KOPT-K1 (cell line): ENCODE data around the gene RAB5A.
"Not testable (repeated sequence)": the region's sequence is repeated elsewhere in the genome, so short reads cannot be mapped to it uniquely, and the experiment has no call there.

Source experiments
- H3K27ac ChIP-seq: fragments of 200-600 bp; sonication (generic); 2 replicates; pipeline ENCODE4 v1.5.1; 2016; ENCODE audit warnings: antibody characterized with exemption, mild to moderate bottlenecking, low read depth, low read length; ENCODE audit not compliant: poor library complexity, severe bottlenecking
- H3K36me3 ChIP-seq: fragments of 200-600 bp; sonication (generic); 2 replicates; pipeline ENCODE4 v1.5.1; 2017; ENCODE audit warnings: antibody characterized with exemption, mild to moderate bottlenecking, low read length, moderate library complexity; ENCODE audit not compliant: insufficient read depth
- H3K9me3 ChIP-seq: fragments of 200-600 bp; sonication (generic); 2 replicates; pipeline ENCODE4 v1.5.1; 2017; ENCODE audit warnings: antibody characterized with exemption, low read length, mild to moderate bottlenecking; ENCODE audit not compliant: insufficient read depth, poor library complexity, severe bottlenecking

RAB5A gene

GRCh38 chr3:20031939-20032338 lies 85.0 kb downstream of the RAB5A start:
- H3K36me3 ChIP-seq, H3K27ac ChIP-seq, H3K9me3 ChIP-seq: not testable (repeated sequence)
